D721Med (cell line): Measurements from ENCODE around the gene PWWP2B.

Experiments
- DNase-seq: peaks from one replicate; pipeline ENCODE4 v3.0.0; 2011; ENCODE audit warnings: low spot score; ENCODE audit not compliant: insufficient read length
- FAIRE-seq: peaks from 2 replicates; lab custom pipeline; 2011; peaks lifted over from hg19 to GRCh38; lab: Jason Lieb, UNC
- TF ChIP-seq, protein P1 (sequence below): IDR thresholded peaks from 2 replicates; pipeline ENCODE4 v1.5.1; 2012; ENCODE audit warnings: mild to moderate bottlenecking, control low read depth; ENCODE audit not compliant: insufficient read depth; ENCODE audit errors: missing control alignments

Gene PWWP2B

DNA sequence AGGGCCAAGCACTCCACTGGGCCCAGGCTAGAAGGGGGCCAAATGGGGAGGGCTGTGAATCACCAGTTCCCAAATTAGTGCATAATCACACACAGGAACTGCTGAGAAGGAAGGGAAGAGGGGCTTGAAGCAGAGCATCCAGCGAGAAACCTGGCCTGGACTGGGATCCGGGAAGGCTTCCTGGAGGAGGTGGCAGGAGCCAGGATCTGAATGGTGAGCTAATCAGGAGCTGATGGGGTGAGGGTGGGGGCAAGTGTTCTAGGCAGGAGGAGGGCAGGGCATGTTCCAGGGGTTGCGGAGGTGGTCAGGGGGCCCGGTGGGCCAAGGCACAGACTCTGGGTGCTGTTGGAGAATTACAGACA is 12.6 kb downstream of the PWWP2B start:
- FAIRE-seq, result no peak
- TF ChIP-seq, protein P1, sequence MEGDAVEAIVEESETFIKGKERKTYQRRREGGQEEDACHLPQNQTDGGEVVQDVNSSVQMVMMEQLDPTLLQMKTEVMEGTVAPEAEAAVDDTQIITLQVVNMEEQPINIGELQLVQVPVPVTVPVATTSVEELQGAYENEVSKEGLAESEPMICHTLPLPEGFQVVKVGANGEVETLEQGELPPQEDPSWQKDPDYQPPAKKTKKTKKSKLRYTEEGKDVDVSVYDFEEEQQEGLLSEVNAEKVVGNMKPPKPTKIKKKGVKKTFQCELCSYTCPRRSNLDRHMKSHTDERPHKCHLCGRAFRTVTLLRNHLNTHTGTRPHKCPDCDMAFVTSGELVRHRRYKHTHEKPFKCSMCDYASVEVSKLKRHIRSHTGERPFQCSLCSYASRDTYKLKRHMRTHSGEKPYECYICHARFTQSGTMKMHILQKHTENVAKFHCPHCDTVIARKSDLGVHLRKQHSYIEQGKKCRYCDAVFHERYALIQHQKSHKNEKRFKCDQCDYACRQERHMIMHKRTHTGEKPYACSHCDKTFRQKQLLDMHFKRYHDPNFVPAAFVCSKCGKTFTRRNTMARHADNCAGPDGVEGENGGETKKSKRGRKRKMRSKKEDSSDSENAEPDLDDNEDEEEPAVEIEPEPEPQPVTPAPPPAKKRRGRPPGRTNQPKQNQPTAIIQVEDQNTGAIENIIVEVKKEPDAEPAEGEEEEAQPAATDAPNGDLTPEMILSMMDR, result no peak
- no peak for DNase-seq

DNA sequence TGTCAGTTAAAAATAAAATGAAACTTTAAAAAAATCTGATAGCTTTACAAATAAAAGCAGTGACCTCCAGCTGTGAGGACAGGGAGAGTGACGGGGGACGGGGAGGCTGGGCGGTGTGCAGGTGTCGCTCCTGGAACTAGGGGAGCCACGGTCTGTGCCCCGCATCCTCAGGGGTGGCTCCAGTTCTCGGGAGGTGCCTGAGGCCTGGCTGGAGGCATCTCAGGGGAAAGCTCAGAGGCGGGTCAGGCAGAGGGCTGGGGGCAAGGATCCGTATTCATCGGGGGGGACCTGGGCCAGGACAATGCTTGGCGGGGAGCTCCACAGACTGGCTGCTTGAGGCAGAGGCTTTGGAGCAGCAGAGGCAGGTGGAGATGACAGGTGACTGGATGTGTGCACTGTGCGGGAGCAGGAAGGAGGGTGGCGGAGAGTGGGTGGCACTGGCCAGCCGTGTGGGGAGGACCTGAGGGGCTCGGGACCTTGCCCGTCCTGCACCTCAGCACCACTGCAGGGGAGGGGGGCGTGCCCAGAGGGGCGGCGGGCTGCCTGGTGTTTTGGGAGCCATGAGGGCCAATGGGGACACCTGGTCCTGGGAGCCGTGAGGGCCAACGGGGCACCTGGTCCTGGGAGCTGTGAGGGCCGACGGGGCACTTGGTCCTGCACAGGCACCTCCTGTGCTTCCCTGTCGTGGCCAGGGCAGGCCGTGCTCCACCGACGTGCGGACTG is 13.2 kb downstream of the PWWP2B start:
- no peak for DNase-seq
- no peak for FAIRE-seq
- TF ChIP-seq, protein P1, result no peak

DNA sequence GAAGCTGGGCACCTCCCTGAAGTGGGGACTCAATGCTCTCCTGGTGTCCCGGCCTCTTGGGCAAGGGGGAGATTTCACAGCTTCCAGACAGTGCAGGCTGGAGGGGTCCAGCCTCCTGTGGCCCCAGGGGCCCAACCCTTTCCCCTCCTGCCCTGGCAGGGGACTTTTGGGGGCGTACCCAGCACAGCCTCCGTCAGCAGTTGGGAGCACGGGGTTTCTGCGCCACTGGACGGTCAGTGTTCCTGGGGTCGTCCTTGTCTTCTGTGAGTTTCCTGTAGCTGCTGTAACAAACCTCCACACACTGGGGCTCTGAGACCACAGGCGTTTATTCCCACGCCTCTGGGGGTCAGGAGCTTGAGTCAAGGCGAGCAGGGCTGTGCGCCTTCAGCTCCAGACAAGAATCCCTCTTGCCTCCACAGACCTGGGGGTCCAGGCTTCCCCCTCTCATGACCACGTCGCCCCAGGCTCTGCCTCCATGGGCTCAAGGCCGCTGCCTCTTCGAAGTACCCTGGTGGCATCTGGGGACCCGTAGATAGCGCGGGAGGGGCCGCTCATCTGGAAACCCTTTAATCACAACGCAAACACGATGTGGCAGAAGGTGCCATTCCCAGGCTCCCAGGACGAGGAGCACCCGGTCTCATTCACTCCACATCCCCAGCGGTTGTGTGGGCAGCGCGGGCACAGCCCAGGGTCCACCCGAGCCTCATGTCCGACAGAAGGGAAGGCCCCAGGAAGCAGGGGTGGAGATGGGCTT is 14.0 kb downstream of the PWWP2B start:
- FAIRE-seq (no peak), DNase-seq (no peak)
- TF ChIP-seq, protein P1, result no peak

DNA sequence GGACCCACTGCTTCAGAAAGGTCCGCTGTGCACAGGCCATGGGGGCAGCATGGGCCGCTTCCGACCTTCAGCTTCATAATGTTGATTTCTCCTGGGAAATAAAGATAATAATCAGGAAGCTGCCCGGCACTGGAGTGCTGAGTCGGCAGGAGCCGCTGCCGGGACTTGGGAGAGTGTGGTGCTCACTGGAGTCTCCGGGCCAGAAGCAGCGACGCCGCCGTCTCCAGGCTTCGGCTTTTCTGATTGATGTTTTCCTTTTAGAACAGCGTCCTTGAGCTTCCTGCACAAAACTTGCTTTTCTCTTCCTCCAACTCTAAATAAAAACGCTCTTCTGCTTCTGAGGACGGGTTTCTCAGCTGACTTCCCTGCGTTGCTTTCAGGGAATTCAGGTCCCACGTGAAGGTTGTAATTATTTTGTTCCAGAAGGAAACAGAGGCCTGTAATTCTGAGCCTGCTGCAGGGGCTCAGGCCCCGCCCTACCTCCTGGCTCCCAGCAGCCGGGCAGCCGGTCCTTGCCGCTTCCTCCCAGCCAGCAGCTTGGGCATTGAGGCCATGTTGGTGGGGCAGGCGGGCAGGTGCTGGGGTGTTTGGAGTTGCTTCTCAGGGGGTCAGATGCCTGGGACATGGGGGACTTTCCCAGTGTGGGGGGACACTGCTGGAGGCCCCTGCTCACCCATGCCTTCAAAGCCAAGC is 14.7 kb downstream of the PWWP2B start:
- FAIRE-seq (no peak), DNase-seq (no peak)
- TF ChIP-seq, protein P1, result no peak

DNA sequence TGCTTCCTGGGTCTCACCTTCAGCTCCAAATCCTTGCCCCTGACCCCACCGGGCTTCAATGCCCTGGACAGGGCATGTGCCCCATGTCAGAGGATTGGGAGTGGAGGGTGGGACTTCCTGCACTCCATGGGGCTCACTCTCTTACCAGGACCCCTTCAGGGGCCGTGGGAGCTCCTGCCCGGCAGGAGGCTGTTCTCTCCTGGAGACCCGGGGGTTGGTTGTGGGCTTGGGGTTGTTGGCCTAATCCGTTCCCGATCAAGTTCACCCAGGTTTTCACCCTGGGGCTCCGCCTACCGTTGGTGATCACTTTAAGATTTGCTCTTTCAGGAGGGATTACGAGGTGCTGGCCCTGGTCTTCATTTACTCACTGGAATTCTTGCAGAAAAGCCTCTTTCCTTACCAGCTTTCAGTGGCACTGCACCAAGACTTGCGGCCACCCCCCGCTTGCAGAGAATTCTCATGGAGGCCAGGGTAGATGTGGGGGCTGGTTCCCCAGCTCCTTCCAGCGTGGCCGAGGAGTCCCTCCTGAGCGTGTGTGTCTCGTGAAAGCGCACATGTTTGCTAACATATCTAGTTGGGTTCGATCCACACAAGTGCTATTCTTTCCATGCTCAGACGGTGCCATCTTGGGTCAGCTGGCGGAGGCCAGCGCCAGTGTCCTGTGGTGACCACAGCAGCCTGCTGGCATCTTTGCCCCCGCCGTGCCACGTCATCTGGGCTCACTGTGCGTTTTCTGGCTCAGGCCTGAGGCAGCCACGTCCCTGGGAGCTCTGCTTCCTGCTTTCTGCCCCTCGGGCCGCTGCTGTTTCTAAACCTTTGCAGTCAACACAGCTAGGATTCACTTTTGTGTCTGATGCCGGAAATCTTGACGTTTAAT is 15.6 kb downstream of the PWWP2B start:
- FAIRE-seq (no peak), DNase-seq (no peak)
- TF ChIP-seq, protein P1, result no peak

DNA sequence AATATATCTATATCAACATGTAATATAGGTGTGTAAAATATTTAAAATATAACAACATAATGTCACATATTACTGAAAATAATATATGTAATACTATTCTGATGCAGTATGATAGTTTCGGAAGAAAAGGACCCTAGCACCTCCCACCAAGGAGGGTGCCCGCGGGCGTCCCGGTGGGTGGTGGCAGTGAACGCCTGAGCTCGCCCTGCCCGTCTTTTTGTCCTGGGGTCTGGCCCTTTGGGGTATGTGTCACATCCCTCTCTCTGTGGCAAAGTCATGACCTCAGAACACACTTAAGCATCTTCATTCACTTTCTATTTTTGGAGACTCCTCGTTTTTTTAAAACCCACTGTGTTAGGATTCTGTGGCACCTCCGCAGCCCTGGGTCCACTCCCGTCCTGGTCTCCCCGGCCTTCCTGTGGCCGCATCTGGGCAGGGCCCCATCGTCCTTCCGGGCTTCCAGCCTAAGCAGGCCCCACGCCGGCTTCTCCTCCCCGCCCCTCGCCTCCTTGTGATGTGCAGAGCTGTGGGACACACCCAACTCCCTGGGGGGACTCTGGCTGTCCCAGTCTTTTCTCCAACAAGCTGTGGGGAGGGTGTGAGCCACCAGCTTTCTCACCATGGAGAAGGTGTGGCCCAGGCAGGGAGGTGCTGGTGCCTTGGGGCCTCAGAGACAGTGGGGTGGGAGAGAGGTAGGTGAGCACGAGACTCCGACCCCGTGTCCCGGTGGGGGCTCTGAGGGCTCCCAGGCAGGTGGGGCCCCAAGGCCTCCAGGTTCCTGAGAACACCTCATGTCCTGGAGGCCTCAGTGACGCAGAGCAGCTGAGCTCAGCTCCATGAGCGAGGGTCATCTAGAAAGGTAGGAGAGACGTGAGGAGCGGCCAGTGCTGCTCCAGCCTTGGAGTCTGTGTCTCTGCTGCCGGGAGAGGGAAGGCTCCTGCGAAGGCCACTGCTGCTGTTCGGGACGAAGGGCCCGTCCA is 16.5 kb downstream of the PWWP2B start:
- DNase-seq (no peak), FAIRE-seq (no peak)
- TF ChIP-seq, protein P1, result no peak
